ENCODE measurements around the gene CHD3.

CHD3 gene
- 283 to 454 reads per million in 2 experiments for total RNA-seq

- peak; percentile 12 for DNase-seq (ENCODE audit: low read depth)
These were observed at the start of gene CHD3 for GRCh38 chr17:7888184-7888920. CHD3 (plus strand) TSS chr17:7888789; CDS start chr17:7889001, 212 bp downstream.

- no peak for DNase-seq (ENCODE audit: low read depth)
These were observed 49.3 kb upstream of the CHD3 start for GRCh38 chr17:7839190-7839875.

- DNase-seq (ENCODE audit: low read depth): no peak
These were observed 48.7 kb upstream of the CHD3 start for GRCh38 chr17:7839876-7840261.

- no peak for DNase-seq (ENCODE audit: low read depth)
These were observed 48.1 kb upstream of the CHD3 start for GRCh38 chr17:7840441-7840840.

GRCh38 chr17:7840875-7841274, 47.7 kb upstream of the CHD3 start:
- DNase-seq (ENCODE audit: low read depth): no peak

GRCh38 chr17:7841396-7841914, 47.1 kb upstream of the CHD3 start:
- DNase-seq (ENCODE audit: low read depth): peak; percentile 94

- DNase-seq (ENCODE audit: low read depth): peak; percentile 77
These were observed 46.6 kb upstream of the CHD3 start for GRCh38 chr17:7841915-7842379.

- DNase-seq (ENCODE audit: low read depth): peak; percentile 95
These were observed 46.0 kb upstream of the CHD3 start for GRCh38 chr17:7842380-7843256.

- DNase-seq (ENCODE audit: low read depth): no peak
These were observed 45.4 kb upstream of the CHD3 start for GRCh38 chr17:7843257-7843535.

GRCh38 chr17:7843536-7844291, 44.9 kb upstream of the CHD3 start:
- DNase-seq (ENCODE audit: low read depth): peak; percentile 90

GRCh38 chr17:7844292-7845154, 44.1 kb upstream of the CHD3 start:
- peak; percentile 76 for DNase-seq (ENCODE audit: low read depth)

- DNase-seq (ENCODE audit: low read depth): no peak
These were observed 43.1 kb upstream of the CHD3 start for GRCh38 chr17:7845359-7846062.

GRCh38 chr17:7846063-7846735, 42.4 kb upstream of the CHD3 start:
- no peak for DNase-seq (ENCODE audit: low read depth)

GRCh38 chr17:7846765-7847661, 41.6 kb upstream of the CHD3 start:
- no peak for DNase-seq (ENCODE audit: low read depth)

- DNase-seq (ENCODE audit: low read depth): no peak
These were observed 40.4 kb upstream of the CHD3 start for GRCh38 chr17:7848131-7848579.

GRCh38 chr17:7848739-7849129, 39.9 kb upstream of the CHD3 start:
- DNase-seq (ENCODE audit: low read depth): no peak

- no peak for DNase-seq (ENCODE audit: low read depth)
These were observed 39.3 kb upstream of the CHD3 start for GRCh38 chr17:7849130-7849750.

Measured in T follicular helper cell (primary cell).